Measurements from ENCODE around the gene DGKQ. TPM values are rescaled to one million over a fixed set of nuclear protein-coding genes. Genes with fewer than 3 reads are reported as not detected.
A peak's percentile ranks its signal among the peaks of the same experiment; 100 is the strongest.

The DGKQ gene
- total and polyA plus RNA-seq, 2 experiments from 2014 or later, result 4.0 to 22.4 TPM

DNA sequence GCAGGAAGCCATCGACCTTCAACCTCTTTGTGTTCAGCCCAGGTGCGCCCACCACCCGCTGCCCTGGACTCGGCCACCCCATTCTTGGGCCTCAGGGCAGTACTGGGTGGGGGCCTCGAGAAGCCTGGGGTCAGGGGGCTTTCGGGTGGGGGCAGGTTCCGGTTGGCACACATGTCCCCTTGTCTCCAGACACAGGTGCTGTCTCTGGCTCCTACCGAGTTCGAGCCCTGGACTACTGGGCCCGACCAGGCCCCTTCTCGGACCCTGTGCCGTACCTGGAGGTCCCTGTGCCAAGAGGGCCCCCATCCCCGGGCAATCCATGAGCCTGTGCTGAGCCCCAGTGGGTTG, 30.7 kb upstream of the DGKQ start:
- H2AFZ ChIP-seq, result no peak overlapping the region; the same call in 1 of the 2 replicates
- ATAC-seq (no peak), DNase-seq (ENCODE audit: low spot score) (no peak)
- H3K4me2 ChIP-seq, result no peak overlapping the region
- H4K20me1 ChIP-seq (replicated peaks; ENCODE audit: insufficient read depth), result no peaks in the 10 kb centered on the region; the same call in 1 of the 2 replicates
- Mint-ChIP-seq H3K27me3 (ENCODE audit: insufficient read depth, low read depth, poor library complexity) (peaks cover 74% of the 10 kb centered on the region), H3K36me3 (ENCODE audit: low read depth) (no peaks in the 10 kb centered on the region), H3K27ac (no peak overlapping the region), H3K4me1 (peaks cover 4% of the 10 kb centered on the region; the same call in 2 of the 3 replicates), H3K4me3 (peak overlapping the region; percentile 54; the same call in 2 of the 3 replicates), H3K9me3 (peaks cover 8% of the 10 kb centered on the region; the same call in 2 of the 3 replicates)
- H3K79me2 ChIP-seq (replicated peaks; ENCODE audit: insufficient read depth), result no peaks in the 10 kb centered on the region
- H3K36me3 ChIP-seq (ENCODE audit: insufficient read depth), result no peaks in the 10 kb centered on the region
- TF ChIP-seq EZH2 (IDR thresholded peaks at IDR 0.05; ENCODE audit: low read depth, unreplicated experiment) (no peak), ZNF331 (CRISPR knock-in tag; IDR thresholded peaks at IDR 0.05; ENCODE audit: low read depth) (no peak), CREB1 (CRISPR knock-in tag; IDR thresholded peaks at IDR 0.05; ENCODE audit: low read depth) (no peak), POLR2AphosphoS5 (IDR thresholded peaks at IDR 0.05; ENCODE audit: low read depth) (no peak)
- TF ChIP-seq, protein P1, sequence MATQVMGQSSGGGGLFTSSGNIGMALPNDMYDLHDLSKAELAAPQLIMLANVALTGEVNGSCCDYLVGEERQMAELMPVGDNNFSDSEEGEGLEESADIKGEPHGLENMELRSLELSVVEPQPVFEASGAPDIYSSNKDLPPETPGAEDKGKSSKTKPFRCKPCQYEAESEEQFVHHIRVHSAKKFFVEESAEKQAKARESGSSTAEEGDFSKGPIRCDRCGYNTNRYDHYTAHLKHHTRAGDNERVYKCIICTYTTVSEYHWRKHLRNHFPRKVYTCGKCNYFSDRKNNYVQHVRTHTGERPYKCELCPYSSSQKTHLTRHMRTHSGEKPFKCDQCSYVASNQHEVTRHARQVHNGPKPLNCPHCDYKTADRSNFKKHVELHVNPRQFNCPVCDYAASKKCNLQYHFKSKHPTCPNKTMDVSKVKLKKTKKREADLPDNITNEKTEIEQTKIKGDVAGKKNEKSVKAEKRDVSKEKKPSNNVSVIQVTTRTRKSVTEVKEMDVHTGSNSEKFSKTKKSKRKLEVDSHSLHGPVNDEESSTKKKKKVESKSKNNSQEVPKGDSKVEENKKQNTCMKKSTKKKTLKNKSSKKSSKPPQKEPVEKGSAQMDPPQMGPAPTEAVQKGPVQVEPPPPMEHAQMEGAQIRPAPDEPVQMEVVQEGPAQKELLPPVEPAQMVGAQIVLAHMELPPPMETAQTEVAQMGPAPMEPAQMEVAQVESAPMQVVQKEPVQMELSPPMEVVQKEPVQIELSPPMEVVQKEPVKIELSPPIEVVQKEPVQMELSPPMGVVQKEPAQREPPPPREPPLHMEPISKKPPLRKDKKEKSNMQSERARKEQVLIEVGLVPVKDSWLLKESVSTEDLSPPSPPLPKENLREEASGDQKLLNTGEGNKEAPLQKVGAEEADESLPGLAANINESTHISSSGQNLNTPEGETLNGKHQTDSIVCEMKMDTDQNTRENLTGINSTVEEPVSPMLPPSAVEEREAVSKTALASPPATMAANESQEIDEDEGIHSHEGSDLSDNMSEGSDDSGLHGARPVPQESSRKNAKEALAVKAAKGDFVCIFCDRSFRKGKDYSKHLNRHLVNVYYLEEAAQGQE (IDR thresholded peaks at IDR 0.05; ENCODE audit: unreplicated experiment), result no peak
- TF ChIP-seq, protein P2, sequence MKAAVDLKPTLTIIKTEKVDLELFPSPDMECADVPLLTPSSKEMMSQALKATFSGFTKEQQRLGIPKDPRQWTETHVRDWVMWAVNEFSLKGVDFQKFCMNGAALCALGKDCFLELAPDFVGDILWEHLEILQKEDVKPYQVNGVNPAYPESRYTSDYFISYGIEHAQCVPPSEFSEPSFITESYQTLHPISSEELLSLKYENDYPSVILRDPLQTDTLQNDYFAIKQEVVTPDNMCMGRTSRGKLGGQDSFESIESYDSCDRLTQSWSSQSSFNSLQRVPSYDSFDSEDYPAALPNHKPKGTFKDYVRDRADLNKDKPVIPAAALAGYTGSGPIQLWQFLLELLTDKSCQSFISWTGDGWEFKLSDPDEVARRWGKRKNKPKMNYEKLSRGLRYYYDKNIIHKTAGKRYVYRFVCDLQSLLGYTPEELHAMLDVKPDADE (IDR thresholded peaks at IDR 0.05), result no peak
- H3F3A ChIP-seq (replicated peaks; ENCODE audit: low read depth), result no peaks in the 10 kb centered on the region
- H3K27me3 ChIP-seq (ENCODE audit: insufficient read depth), result peaks cover 96% of the 10 kb centered on the region
- no peaks in the 10 kb centered on the region for H3K9me2 ChIP-seq (ENCODE audit: insufficient read depth)
- H3K4me1 ChIP-seq (ENCODE audit: insufficient read depth), result 0 out of 2 replicates have a peak, but pooled peaks cover 4% of the 10 kb centered on the region
- H3K4me3 ChIP-seq, result no peak overlapping the region
- no peak overlapping the region for H3K27ac ChIP-seq (ENCODE audit: low read depth)

DNA sequence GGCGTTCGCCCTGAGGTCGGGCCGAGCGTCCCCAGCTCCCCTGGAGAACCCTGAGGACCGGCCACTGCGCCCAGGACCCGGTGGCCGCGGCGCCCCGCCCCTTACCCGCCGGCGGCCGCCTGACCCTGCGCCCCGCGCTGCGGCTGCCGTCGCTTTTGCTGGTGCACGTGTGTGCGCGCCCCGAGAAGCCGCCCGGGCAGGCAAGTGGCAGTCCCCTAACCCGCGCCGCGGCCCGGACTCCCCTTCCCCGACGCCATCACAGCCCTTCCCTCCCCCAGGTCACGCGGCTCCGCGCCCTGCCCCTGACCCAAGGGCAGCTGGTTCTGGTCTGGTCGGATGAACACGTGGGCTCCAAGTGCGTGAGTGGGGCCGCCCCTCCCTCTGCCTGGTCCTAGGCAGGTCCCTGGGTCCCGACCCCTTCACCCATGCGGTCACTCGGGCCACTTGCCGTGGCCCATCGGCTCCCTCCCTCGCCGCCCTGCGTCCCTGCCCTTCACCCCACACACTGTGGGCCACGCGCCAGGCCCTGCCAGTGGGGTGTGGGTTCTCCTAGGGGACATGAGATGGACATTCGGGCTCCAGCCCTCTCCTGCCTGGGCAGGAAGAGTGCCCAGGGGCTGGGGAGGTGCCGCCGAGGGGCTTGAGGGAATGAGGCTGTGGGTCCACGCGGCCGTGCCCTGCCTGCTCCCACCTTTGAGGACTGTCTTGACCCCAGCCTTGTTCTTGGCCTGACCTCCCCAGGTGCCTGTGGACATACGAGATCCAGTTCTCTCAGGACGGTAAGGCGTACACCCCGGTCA, 30.1 kb upstream of the DGKQ start:
- ATAC-seq (peak; percentile 34), DNase-seq (ENCODE audit: low spot score) (peak; percentile 64)
- Histone ChIP-seq H3K79me2 (replicated peaks; ENCODE audit: insufficient read depth) (no peaks in the 10 kb centered on the region), H3K27me3 (ENCODE audit: insufficient read depth) (peaks cover 96% of the 10 kb centered on the region), H3K4me2 (peak overlapping the region; percentile 80), H3K4me1 (ENCODE audit: insufficient read depth) (no peaks in the 10 kb centered on the region), H3F3A (replicated peaks; ENCODE audit: low read depth) (no peaks in the 10 kb centered on the region), H3K9me2 (ENCODE audit: insufficient read depth) (no peaks in the 10 kb centered on the region), H3K27ac (ENCODE audit: low read depth) (no peak overlapping the region), H2AFZ (peak overlapping the region; percentile 91; the same call in 1 of the 2 replicates), H3K36me3 (ENCODE audit: insufficient read depth) (no peaks in the 10 kb centered on the region), H4K20me1 (replicated peaks; ENCODE audit: insufficient read depth) (no peaks in the 10 kb centered on the region; the same call in 1 of the 2 replicates), H3K4me3 (peak overlapping the region; percentile 57; the same call in 1 of the 2 replicates)
- peaks cover 74% of the 10 kb centered on the region for H3K27me3 Mint-ChIP-seq (ENCODE audit: insufficient read depth, low read depth, poor library complexity)
- peaks cover 2% of the 10 kb centered on the region; the same call in 1 of the 3 replicates for H3K4me1 Mint-ChIP-seq
- H3K27ac Mint-ChIP-seq, result no peak overlapping the region
- no peaks in the 10 kb centered on the region for H3K36me3 Mint-ChIP-seq (ENCODE audit: low read depth)
- H3K9me3 Mint-ChIP-seq, result peaks cover 7% of the 10 kb centered on the region; the same call in 2 of the 3 replicates
- peak overlapping the region; percentile 54 for H3K4me3 Mint-ChIP-seq
- TF ChIP-seq STAT1 (IDR thresholded peaks at IDR 0.05; ENCODE audit: unreplicated experiment) (no peak), EZH2 (IDR thresholded peaks at IDR 0.05; ENCODE audit: low read depth, unreplicated experiment) (peak; percentile 41)
- TF ChIP-seq, protein P3, sequence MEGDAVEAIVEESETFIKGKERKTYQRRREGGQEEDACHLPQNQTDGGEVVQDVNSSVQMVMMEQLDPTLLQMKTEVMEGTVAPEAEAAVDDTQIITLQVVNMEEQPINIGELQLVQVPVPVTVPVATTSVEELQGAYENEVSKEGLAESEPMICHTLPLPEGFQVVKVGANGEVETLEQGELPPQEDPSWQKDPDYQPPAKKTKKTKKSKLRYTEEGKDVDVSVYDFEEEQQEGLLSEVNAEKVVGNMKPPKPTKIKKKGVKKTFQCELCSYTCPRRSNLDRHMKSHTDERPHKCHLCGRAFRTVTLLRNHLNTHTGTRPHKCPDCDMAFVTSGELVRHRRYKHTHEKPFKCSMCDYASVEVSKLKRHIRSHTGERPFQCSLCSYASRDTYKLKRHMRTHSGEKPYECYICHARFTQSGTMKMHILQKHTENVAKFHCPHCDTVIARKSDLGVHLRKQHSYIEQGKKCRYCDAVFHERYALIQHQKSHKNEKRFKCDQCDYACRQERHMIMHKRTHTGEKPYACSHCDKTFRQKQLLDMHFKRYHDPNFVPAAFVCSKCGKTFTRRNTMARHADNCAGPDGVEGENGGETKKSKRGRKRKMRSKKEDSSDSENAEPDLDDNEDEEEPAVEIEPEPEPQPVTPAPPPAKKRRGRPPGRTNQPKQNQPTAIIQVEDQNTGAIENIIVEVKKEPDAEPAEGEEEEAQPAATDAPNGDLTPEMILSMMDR (conservative IDR thresholded peaks at IDR 0.05; ENCODE audit: low read depth in 2 of 2), result no peak

Measured in GM23338 (cell line).